ENCODE measurements around the gene ANKRD26. TPM values are rescaled to one million over a fixed set of nuclear protein-coding genes. Genes with fewer than 3 reads are reported as not detected.

The ANKRD26 gene
- total and polyA plus RNA-seq, 8 donors = 6.6 to 23.4 (median 16.8) TPM

GRCh38 chr10:27041196-27041595 lies 59.1 kb downstream of the ANKRD26 start:
- no peak for DNase-seq
- Histone ChIP-seq H3K27me3 (no peaks in the 10 kb centered on the region), H3K36me3 (peaks cover 0 to 33% of the 10 kb centered on the region in 2 donors), H3K9me3 (no peaks in the 10 kb centered on the region), H3K27ac (no peak overlapping the region), H3K4me1 (no peaks in the 10 kb centered on the region), H3K4me3 (no peak overlapping the region)
- intact Hi-C loops (cut with DNase I) = no loop called here
- TF ChIP-seq, protein P1, sequence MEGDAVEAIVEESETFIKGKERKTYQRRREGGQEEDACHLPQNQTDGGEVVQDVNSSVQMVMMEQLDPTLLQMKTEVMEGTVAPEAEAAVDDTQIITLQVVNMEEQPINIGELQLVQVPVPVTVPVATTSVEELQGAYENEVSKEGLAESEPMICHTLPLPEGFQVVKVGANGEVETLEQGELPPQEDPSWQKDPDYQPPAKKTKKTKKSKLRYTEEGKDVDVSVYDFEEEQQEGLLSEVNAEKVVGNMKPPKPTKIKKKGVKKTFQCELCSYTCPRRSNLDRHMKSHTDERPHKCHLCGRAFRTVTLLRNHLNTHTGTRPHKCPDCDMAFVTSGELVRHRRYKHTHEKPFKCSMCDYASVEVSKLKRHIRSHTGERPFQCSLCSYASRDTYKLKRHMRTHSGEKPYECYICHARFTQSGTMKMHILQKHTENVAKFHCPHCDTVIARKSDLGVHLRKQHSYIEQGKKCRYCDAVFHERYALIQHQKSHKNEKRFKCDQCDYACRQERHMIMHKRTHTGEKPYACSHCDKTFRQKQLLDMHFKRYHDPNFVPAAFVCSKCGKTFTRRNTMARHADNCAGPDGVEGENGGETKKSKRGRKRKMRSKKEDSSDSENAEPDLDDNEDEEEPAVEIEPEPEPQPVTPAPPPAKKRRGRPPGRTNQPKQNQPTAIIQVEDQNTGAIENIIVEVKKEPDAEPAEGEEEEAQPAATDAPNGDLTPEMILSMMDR (IDR thresholded peaks at IDR 0.05) = no peak
- ATAC-seq = no peak

DNA sequence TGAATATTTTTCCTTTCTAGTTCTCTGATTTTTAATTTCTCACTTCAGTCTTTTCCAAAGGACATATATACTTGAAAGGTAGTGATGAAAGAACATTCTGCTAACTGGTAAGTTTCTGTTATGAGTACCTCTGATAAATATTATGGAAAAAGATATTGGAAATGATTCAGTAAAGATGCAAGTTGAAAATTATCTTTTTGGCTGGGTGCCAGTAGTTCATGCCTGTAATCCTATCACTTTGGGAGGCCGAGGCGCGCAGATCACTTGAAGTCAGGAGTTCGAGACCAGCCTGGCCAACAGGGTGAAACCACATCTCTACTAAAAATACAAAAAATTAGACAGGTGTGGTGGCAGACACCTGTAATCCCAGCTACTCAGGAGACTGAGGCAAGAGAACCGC lies 62.1 kb downstream of the ANKRD26 start:
- TF ChIP-seq, protein P1 (IDR thresholded peaks at IDR 0.05) = no peak
- Histone ChIP-seq H3K9me3 (no peaks in the 10 kb centered on the region), H3K27ac (no peak overlapping the region), H3K4me3 (no peak overlapping the region), H3K36me3 (peaks cover 0 to 28% of the 10 kb centered on the region in 2 donors), H3K4me1 (no peaks in the 10 kb centered on the region), H3K27me3 (no peaks in the 10 kb centered on the region)
- DNase-seq (no peak), ATAC-seq (no peak)
- intact Hi-C loops (cut with DNase I) = no loop called here

- Histone ChIP-seq H3K4me1 (no peaks in the 10 kb centered on the region), H3K27ac (no peak overlapping the region), H3K4me3 (no peak overlapping the region), H3K27me3 (no peaks in the 10 kb centered on the region), H3K9me3 (no peaks in the 10 kb centered on the region), H3K36me3 (peaks cover 0 to 25% of the 10 kb centered on the region in 2 donors)
- TF ChIP-seq, protein P1 (IDR thresholded peaks at IDR 0.05) = no peak
- DNase-seq (no peak), ATAC-seq (no peak)
- intact Hi-C loops (cut with DNase I) = no loop called here
These were observed 65.1 kb downstream of the ANKRD26 start for GRCh38 chr10:27035163-27035562.

DNA sequence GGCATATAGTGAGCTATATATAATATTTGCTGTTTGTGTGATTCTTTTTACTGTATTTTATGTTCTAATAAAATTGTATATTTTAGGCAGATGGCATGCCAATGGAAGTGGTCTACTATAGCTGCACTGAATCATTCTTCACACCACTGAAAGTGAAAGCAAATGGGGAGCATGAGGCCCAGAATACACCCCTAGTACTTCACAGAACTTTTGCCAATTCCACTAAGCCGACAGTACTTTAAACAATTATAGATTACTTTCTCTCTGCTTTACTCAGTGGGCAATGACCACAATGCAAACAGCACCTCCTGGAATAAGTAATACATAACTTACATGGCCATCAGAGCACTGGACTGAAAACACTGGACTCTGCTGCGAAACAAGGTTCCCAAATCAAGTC lies 70.2 kb downstream of the ANKRD26 start:
- H3K9me3 ChIP-seq = no peaks in the 10 kb centered on the region
- DNase-seq = no peak
- no peaks in the 10 kb centered on the region for H3K27me3 ChIP-seq
- peaks cover 0 to 29% of the 10 kb centered on the region in 2 donors for H3K36me3 ChIP-seq
- H3K4me3 ChIP-seq = no peak overlapping the region
- intact Hi-C loops (cut with DNase I) = no loop called here
- no peaks in the 10 kb centered on the region for H3K4me1 ChIP-seq
- H3K27ac ChIP-seq = no peak overlapping the region
- TF ChIP-seq, protein P1 (IDR thresholded peaks at IDR 0.05) = no peak
- no peak for ATAC-seq

DNA sequence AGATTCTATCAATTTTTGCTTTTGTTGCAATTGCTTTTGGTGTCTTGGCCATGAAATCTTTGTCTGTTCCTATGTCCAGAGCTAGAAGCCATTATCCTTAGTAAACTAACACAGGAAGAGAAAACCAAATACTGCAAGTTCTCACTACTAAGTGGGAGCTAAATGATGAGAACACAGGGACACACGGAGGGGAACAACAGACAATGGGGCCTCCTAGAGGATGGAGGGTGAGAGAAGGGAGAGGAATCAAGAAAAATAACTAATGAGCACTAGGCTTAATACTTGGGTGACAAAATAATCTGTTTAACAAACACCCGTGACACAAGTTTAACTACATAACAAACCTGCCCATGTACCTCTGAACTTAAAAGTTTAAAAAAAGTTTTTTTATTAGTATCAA lies 78.2 kb downstream of the ANKRD26 start:
- TF ChIP-seq, protein P1 (IDR thresholded peaks at IDR 0.05) = no peak
- ATAC-seq (no peak), DNase-seq (no peak)
- intact Hi-C loops (cut with DNase I) = no loop called here
- H3K27ac ChIP-seq = no peak overlapping the region
- H3K4me3 ChIP-seq = no peak overlapping the region
- peaks cover 0 to 15% of the 10 kb centered on the region in 2 donors for H3K36me3 ChIP-seq
- H3K9me3 ChIP-seq = no peaks in the 10 kb centered on the region
- no peaks in the 10 kb centered on the region for H3K27me3 ChIP-seq
- no peaks in the 10 kb centered on the region for H3K4me1 ChIP-seq
